Stimulated activated CD8-positive, alpha-beta memory T cell treated with anti-CD3 and anti-CD28 coated beads, Interleukin-15, amount 100 ng/mL, for 24 hours (primary cell): ENCODE results near the gene ID1.
"Not testable (repeated sequence)": the region's sequence is repeated elsewhere in the genome, so short reads cannot be mapped to it uniquely, and the experiment has no call there.

Experiments
- DNase-seq: peaks from one replicate; pipeline ENCODE4 v3.0.0-alpha.2; 2020; ENCODE audit warnings: low read depth

The ID1 gene

DNA sequence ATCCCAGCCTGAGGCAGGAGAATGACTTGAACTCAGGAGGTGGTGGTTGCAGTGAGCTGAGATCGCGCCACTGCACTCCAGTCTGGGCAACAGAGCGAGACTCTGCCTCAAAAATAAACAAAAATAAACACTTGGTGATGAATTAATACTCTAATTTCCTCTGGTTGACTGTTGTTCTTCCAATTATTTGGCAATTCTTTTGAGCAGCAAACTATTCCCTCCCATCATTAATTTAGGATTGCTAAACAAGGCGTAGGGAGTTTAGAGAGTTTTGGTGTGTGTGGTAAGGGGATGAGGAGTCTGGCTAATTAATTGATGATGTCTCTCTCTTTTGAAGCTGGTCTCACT is 2.7 kb upstream of the ID1 start:
- DNase-seq, result no peak

- no peak for DNase-seq
Observed at GRCh38 chr20:31602779-31603441, 2.2 kb upstream of the ID1 start.

DNA sequence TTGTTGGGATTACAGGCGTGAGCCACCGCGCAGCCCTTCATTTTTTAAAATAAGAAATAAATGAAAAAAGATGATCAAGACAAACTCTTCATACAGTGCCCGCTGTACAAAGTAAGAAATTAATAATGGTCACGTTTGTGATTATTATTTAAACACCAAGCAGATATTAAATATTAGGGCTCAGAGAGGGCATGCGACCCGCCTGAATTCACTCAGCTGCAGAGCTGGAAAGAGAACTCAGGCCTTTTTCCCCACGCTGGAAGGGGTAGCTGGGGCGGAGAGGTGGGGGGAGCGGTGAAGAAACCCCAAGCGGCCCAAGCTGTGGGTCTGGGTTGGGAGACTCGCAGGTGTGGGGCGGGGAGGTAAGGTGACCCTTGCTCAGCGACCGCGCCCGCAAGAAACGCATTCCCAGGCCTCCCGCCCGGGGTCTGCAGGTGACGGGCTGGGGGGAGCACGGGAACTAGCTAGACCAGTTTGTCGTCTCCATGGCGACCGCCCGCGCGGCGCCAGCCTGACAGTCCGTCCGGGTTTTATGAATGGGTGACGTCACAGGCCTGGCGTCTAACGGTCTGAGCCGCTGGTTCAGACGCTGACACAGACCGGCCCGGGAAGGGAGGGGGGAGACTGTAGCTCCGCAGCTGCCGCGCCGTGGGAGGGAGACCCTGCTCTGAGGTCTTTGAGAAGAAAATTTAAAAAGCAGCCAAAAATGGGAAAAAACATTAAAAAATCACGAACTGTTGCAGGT is 1.1 kb upstream of the ID1 start:
- DNase-seq, result peak; percentile 21

DNA sequence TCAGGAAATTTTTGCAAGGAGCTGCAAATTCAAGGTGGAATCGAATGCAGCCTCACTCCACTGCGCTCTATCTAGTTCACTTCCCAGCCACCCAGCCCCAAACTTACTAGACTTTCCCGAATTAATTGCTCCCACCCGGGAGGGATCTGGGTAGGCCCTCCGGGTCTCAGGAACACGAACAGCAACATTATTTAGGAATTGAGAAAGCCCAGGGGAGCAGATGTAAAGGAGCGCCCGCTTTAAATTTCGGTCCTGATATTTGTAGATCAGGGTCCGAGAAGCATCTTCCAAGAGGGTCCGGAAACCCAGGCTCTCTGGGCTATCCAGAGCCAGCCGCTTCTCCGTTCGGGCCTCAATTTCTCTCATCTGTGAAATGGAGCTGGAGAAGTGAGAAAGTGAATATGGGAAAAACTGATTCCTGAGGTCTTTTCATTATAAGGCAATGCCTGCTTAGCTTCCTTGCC is 490 bp upstream of the ID1 start:
- no peak for DNase-seq

DNA sequence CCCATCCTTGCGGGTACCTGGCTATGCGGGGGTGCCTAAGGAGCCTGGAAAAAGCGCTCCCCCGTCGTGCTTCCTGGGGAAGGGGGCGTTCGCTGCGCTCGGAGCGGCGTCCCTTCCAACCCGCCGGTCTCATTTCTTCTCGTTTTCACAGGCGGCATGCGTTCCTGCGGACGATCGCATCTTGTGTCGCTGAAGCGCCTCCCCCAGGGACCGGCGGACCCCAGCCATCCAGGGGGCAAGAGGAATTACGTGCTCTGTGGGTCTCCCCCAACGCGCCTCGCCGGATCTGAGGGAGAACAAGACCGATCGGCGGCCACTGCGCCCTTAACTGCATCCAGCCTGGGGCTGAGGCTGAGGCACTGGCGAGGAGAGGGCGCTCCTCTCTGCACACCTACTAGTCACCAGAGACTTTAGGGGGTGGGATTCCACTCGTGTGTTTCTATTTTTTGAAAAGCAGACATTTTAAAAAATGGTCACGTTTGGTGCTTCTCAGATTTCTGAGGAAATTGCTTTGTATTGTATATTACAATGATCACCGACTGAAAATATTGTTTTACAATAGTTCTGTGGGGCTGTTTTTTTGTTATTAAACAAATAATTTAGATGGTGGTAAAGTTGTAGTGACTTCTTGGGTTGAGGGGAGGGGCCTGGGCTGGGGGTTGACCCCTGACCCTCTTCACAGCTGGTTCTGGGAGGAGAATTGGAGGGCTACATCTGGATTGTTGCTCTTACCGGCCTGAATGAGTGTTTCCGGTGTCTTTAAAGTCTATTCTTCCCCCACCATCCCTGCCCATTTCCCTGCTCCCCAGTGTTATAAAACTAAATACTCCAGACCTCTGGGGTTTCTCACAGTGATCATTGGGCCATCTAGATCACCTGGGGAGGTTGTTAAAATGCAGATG is 1.1 kb downstream of the ID1 start:
- DNase-seq, result no peak

GRCh38 chr20:31606804-31607639 is 1.9 kb downstream of the ID1 start:
- DNase-seq, result no peak

DNA sequence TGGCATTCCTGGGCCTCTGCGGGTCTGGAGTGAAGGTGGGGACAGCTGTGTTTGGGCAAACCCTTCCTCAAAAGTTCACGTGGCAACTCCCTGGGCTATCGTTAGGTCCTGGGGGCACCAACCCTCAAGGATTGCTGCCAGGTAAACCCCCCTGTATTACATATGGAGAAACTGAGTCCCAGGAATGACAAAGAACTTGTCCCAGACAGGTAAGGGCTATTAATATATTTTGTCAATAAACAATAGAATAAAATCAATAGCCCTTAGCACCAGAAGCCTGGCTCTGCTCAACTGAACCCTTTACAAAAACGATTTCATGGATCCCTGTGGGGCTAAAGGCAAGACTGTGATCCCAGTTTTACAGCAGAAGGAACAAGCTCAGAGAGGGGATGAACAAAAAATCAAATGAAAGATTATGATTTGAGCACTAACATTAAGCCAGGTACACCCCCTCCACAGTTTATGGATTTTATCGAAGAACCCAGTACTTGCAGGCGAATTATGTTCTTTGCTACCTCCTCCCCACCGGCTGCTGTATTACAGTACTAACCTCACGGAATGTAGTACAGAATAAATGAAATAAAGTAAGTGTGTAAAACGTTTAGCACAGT is 2.7 kb downstream of the ID1 start:
- DNase-seq, result no peak

GRCh38 chr20:31608251-31608945 is 3.3 kb downstream of the ID1 start:
- no peak for DNase-seq

- not testable (repeated sequence) for DNase-seq
Observed at GRCh38 chr20:31612271-31612640, 7.2 kb downstream of the ID1 start.

DNA sequence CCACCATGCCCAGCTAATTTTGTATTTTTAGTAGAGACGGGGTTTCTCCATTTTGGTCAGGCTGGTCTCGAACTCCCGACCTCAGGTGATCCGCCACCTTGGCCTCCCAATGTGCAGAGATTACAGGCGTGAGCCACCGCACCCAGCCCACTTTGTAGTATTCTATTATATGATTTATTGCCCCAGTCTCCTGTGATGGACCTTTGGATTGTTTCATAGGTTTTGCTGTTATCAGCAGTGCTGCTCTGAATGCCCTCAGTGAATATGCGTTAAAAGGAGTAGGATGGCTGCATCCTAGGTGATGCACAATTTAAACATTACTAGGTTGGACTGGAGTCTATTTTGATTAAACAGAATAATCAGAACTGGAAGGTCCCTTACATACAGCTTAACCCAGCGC is 10.3 kb downstream of the ID1 start:
- no peak for DNase-seq

DNA sequence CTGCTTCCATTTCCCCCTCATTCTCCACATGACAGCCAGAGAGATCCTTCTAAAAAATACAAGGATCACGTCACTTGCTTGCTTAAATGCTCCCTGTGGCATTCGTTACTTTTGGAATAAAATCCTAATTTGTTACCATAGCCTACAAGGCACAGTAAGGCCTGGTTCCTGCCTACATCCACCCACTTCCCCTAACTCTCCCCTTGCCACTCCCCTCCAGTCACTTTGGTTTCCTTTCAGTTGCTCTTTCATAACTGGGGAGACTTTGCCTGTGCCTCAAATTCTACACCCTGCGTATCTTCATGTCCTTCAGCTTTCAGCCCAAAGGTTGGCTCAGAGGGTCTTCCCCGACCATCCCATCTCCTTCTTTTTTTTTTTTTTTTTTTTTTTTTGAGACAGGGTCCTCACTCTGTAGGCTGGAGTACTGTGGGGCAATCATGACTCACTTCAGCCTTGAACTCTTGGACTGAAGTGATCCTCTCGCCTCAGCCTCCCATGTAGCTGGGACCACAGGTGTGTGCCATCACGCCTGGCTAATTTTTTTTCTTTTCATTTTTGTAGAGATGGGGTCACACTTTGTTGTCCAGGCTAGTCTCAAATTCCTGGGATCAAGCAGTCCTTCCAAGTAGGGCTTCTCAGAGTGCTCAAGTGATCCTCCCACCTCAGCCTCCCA is 12.5 kb downstream of the ID1 start:
- no peak for DNase-seq

DNA sequence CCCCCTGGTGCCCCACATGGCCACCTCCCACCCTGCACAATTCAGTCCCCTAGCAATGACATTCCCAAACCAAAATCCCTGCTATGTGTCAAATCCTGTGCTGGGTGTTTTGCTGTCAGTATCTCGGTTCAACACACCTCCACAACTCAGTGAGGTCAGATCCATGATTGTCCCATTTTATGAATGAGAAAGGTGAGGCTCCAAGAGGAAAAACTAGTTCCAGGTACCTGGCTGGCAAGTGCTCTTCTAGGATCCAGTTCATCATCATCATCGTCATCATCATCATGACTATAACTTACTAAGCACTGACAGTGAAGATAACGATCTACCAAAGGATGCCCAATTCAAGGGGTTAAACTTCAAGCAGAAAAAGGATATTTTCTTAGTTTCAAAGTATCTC is 15.2 kb downstream of the ID1 start:
- DNase-seq, result no peak

DNA sequence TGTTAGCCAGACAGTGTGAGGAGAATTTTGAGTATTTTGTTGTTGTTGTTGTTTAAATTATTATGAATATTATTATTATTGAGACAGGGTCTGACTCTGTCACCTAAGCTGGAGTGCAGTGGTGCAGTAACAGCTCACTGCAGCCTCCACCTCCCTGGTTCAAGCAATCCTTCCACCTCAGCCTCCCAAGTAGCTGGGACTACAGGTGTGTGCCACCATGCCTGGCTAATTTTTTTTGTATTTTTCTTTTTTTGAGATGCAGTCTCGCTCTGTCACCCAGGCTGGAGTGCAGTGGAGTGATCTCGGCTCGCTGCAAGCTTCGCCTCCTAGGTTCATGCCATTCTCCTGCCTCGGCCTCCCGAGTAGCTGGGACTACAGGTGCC is 18.0 kb downstream of the ID1 start:
- DNase-seq, result not testable (repeated sequence)

DNA sequence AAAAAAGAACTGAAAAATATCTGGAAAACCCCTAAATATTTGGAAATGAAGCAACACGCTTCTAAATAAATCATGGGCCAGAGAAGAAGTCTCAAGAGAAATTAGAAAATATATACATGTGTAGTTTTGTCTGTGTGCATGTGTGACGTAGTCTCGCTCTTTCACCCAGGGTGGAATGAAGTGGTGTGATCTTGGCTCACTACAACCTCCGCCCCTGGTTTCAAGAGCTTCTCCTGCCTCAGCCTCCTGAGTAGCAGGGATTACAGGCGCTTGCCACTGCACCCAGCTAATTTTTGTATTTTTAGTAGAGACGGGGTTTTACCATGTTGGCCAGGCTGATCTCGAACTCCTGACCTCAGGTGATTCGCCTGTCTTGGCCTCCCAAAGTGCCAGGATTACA is 21.4 kb downstream of the ID1 start:
- not testable (repeated sequence) for DNase-seq

- DNase-seq, result not testable (repeated sequence)
Observed at GRCh38 chr20:31628057-31628456, 23.0 kb downstream of the ID1 start.

DNA sequence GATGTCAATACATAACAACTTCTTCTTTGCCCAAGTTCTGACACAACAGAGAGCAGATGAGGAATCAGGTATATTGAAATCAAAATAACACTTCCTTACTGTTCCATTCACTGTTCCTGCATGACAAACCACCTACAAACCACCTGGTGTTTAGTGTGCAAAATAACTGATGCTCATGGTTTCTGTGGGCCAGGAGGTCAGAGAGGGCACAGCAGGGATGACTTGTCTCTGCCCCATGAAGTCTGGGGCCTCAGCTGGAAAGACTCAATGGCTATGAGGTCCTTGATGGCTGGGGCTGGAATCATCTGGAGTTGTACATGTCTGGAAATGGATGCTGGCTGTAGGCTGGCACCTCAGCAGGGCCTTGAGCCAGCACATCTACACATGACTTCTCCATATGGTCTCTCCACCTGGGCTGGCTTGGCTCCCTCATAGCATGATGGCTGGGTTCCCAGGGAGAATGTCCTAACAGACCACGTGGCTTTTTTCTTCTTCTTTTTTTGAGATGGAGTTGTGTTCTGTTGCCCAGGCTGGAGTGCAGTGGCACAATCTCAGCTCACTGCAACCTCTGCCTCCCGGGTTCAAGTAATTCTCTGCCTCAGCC is 25.2 kb downstream of the ID1 start:
- DNase-seq, result no peak

DNA sequence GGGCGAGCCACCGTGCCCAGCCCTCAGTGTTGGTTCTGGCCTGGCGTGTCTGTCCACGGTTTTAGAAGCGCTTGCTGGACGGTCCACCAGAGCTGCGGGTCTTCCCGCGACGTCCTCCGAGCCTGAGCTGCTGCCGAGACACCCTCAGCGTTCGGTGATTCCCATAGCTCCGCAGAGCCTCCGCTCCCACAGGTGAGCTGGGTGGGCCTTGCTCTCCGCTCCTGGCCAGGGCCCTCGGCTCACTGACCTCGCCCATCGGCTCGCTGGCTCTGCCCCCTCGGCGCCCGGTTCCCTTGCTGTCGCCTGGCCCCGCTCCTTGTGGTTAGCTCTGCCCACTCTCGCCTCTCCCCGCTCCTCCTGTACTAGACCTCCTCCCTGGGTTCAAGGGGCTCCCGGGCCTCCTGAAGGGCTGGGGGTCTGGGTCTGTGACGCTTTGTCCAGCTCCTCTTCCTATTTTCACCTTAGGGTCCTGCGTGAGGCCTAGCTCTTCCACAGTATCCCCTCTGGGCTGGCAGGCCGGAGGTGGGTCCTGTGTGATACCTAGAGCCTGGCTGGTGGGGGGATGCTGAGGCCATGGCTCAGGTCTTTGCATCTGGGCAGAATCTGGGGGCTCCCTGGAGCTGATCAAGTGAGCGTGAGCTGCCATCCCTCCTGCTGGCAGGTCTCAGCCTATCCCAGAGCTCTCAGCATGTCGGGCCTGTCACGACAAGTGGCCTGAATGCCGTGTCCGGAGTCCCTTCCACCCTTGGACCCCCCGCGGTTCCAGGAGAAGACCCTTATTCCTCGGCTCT is 27.7 kb downstream of the ID1 start:
- no peak for DNase-seq

- no peak for DNase-seq
Observed at GRCh38 chr20:31633339-31633914, 28.3 kb downstream of the ID1 start.

- no peak for DNase-seq
Observed at GRCh38 chr20:31637660-31638059, 32.6 kb downstream of the ID1 start, which contains the start of gene COX4I2. Gene COX4I2 (plus strand): TSS chr20:31637912. CDS start chr20:31639018, 1,106 bp downstream.
